Hepatic stellate cell (primary cell): ENCODE data around the gene NPAS1.
"Not testable (repeated sequence)": the region's sequence is repeated elsewhere in the genome, so short reads cannot be mapped to it uniquely, and the experiment has no call there.

Source experiments
- DNase-seq: peaks from one replicate; pipeline ENCODE4 v3.0.0; 2011; ENCODE audit warnings: low spot score

NPAS1 gene

GRCh38 chr19:47047763-47048405, 28.2 kb downstream of the NPAS1 start:
- DNase-seq = peak; percentile 100

DNA sequence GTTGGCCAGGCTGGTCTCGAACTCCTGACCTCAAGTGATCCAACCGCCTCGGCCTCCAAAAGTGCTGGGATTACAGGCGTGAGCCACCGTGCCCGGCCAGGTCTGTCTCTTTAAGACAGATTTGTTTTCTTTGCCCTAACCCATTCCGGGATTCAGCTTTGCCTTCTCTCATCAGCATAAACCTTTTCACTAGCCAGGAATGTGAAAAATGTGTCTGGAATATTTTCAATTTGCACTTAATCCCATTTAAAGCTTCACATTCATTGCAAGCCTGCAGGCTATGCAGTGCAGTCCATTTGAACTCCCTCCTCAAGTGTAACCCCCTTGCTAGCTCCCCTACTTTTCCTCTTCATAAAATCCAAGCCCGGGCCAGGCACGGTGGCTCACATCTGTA, 29.7 kb downstream of the NPAS1 start:
- DNase-seq = peak; percentile 75

DNA sequence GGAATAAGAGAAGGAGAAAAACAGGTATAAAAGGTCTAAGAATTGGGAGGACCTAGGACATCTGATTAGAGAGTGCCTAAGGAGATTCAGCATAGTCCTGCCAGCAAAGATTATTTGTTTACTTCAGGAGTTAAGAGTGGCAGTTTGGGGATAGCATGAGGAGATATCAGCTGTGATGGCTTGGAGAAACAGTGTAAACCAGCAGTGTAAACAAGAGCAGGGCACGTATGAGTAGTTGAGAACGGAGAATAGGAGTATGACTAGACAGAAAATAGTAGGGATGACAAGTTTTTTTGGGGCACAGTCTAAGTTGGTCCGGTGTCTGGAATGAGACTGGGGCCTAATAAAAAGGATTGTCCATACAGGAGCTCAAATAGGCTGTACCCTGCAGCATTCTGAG, 30.9 kb downstream of the NPAS1 start:
- not testable (repeated sequence) for DNase-seq

DNA sequence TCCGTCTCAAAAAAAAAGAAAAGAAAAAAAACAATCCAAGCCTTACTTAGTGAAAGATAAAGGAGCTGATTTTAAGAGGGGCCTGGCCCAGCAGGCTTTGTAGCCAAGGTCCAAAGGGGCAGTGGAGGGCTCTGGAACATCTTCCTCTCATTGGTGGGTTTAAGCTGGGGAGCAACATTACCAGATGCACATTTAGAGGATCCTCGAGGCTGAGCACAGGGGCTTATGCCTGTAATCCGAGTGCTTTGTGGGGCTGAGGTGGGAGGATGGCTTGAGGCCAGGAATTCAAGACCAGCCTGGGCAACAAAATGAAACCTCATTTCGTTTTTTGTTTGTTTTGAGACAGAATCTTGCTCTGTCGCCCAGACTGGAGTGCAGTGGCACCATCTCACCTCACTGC, 36.8 kb downstream of the NPAS1 start:
- DNase-seq = no peak

DNA sequence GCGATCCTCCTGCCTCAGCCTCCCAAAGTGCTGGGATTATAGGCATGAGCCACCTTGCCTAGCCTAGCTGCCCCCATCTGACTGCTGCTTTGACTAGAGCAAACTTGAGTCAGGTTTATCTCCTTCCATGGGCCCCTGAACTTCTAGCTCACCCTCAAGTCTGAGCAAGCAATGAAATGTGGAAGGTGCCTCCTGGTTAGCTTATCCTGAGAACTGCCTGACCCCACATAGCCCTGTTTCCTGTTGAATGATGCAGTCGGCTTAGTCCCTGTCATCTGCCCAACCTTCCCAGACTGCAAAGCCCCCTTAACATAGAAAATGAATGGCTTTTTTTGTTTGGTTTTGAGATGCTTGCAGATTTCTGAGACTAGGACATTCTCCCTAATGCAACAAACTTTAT, 37.7 kb downstream of the NPAS1 start:
- peak; percentile 42 for DNase-seq

DNA sequence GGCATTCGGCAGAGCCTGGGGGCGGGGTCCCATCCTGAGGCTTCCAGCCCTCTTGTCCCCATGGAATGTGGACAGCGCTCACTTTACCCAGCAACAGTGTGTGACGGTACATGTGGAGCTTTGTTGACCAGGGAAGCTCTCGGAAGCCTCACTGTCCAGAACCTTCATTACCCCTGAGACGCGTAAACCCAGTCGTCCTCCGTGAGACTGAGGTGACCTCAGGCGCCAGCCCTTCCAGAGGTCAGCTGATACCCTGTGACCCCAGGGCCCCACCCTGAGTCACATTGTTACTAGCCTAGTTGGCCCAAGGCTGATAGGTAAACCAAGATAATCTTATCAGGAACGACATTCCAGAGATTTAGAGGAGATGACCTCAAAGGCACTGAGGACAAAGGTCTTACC, 39.0 kb downstream of the NPAS1 start:
- no peak for DNase-seq

- DNase-seq = no peak
Measured at GRCh38 chr19:47063874-47064273, 44.2 kb downstream of the NPAS1 start.

GRCh38 chr19:47065242-47065641, 45.6 kb downstream of the NPAS1 start:
- no peak for DNase-seq

DNA sequence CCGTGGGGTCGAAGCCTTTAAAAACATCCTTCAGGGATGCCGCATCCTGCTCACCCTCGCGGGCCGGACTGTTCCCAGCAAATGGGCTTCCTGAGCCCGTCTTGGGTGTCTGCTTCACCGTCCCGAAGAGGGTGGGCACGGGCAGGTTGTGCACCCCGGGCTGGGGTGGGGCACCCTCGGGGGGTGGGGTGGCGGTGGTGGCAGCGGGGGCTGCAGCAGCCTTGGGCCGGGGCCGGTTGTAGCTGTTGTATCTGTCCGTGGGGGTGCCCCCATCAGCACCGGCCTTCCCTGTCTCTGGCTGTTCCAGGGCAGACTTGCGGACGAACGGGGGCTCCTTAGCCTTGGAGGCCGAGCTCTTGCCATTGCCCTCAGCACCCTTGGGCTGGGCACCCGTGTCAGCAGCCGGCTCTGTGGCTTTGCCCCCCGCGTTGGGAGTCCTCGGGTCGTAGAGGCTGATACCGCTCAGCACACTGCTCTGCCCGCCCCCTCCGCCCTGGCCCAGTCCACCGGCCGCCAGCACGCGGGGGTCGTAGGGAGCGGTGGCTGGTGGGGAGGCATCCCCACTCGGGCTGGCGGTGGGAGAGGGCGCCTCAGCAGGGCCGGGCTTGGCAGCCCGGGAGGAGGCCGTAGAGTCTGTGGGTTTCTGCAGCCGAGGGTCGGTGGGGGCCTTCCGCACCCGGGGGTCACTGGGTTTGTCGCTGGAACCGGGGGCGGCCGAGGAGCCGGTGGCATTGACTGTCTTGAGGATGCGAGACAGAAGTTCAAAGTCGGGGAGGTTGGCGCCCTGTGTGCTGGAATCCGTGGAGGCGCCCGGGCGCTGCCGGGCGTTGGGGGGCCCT, 47.0 kb downstream of the NPAS1 start:
- no peak for DNase-seq

DNA sequence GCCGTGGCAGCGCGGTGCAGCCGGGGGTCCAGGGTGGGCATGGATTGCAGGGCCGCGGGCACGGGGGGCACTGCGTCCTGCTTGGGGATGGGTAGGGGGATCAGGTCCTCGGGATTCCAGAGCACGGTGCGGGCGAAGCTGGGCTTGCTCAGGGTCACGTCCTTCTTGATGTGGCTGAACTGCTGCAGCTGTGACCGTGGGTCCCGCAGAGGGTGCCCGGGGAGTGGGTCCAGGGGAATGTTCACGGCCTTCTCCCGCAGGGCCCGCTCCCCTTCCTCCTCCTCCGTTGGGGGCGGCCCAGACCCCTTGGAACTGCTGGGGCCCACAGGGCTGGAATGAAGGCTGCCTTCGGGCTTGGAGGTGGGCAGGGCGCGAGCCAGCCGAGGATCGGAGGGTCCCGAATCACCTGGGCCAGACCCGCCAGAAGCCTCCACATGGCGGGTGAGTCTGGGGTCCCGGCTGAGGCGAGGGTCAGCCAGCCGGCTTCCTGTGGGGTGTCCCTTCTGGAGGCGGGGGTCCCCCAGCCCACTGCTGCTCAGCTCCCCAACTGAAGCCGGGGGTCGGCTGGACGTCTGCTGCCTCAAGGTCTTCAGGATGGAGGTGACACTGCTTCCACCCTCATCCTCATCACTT, 47.7 kb downstream of the NPAS1 start:
- no peak for DNase-seq

DNA sequence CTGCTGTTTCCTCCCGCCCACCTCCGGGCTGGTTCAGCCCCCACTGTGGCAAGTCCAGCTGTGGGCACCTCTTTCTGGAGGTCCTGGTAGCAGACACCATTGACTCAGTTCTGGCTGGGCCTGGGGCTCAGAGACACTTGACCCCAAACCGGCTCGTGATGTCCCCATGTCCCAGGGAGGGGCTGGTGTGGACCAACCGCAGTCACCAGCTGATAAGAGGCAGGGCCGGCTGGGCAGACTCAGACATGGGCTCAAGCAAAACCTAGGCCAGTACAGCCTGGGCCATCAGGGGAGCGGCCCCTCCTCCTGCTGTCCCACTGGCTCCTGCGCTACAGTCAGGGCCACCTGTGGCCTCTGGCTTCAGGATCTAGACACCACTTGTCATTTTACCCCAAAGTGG, 48.6 kb downstream of the NPAS1 start:
- no peak for DNase-seq

GRCh38 chr19:47068876-47069406, 49.3 kb downstream of the NPAS1 start:
- no peak for DNase-seq

- DNase-seq = no peak
Measured at GRCh38 chr19:47069795-47070194, 50.2 kb downstream of the NPAS1 start.

DNA sequence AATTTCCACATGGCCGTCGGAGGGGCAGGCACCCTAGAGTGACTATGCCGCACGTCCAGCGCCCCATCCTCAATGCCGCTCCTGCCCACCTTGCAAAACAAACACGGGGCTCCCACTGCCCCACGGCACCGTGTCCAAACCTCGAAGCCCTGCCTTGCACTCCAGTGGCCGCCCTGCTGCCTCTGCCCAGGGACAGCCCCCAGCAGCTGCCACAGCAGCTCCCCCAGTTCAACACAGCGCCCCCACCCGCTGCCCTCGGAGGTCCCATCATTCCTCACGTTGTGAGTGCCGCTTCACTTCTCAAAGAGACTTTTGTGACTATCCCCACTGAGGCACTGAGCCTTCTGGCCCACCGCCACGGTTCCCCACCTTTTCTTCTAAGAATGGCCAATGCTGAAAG, 51.1 kb downstream of the NPAS1 start:
- DNase-seq = no peak

DNA sequence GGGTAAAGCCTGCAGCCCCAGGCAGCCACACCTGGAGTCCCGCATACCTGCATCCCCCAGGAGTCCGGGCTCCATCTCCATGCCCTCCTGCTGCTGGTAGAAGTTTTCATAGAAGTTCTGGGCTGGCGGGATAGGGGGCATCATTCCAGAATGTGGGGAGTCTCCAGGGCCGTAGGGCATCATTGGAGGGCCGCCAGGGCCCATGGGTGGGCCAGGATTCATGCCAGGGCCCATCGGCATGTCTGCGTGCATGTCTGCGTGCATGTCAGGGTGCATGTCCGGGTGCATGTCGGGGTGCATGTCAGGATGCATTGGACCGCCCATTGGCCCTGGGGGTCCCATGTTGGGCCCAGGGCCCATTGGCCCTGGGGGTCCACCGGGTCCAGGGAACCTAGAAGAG, 52.1 kb downstream of the NPAS1 start:
- DNase-seq = no peak

DNA sequence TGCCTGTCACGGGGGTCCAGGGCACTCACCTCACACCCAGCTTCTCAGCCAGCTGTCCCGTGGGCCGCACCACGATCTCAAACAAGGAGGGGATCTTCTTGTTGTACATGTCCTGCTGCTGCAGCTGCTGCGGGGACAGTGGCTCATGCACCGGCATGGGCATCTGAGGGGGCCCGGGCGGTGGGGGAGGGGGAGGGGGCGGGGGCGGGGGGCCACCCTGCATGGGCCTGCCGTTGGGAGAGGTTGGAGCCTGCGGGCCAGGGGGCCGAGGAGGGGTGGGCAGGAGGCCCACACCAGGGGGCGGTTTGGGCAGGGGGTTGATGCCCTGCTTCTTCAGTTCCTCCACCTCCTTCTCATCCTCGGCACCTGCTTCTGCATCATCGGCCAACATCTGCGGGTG, 52.7 kb downstream of the NPAS1 start:
- DNase-seq = no peak

DNA sequence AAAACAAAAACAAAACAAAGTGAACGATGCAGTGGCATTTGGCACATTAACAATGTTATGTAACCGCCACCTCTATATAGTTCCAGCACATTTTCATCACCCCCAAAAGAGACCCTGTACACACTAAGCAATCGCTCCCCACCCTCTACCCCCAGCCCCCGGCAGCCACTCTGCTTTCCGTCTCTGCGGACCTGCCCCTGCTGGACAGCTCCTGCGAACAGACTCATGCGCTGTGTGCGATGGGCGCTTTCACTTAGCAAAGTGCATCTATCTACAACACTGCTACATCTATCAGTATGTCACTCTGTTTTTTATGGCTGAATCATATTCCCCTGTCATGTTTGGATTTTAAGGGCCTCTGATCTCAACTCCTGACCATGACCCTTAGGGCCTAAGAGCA, 53.9 kb downstream of the NPAS1 start:
- DNase-seq = no peak

- no peak for DNase-seq
Measured at GRCh38 chr19:47074621-47075020, 55.0 kb downstream of the NPAS1 start.

DNA sequence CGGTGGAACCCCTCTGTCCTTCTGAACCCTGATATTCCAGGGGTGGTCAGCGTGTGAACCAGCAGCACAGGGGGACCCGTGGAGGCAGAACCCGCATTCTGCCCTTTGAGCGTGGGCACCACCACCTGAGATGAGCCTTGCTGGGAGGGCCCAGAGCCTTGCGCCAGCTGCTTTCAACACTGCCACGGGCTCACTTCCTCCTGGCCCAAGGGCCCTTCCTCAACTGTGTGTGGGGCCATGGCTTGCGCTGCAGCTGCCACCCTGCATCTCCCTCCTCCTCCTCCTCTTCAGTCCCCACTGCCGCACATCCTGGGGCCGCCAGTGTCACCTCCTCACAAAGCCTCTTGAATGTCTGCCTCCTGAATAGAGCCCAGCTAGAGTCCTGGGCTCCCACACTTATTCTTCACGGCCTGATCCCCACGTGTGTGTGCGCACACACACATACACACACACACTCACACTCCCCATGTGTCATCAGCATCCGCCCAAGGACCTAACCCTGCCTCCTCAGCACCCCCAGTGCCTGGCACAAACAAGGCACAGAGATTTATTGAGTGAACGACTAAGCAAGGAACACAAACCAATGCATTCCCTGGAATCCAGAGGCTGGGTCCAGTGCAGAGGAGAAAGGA, 55.7 kb downstream of the NPAS1 start:
- no peak for DNase-seq

GRCh38 chr19:47075941-47076340, 56.3 kb downstream of the NPAS1 start:
- DNase-seq = no peak

DNA sequence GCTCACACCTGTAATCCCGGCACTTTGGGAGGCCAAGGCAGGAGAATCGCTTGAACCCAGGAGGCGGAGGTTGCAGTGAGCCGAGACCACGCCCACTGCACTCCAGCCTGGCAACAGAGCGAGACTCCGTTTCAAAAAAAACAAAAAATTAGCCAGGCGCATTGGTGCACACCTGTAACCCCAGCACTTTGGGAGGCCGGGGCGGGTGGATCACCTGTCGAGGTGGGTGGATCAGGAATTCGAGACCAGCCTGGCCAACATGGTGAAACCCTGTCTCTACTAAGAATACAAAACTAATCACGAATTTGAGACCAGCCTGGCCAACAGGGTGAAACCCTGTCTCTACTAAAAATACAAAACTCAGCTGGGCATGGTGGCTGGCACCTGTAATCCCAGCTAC, 58.7 kb downstream of the NPAS1 start:
- DNase-seq = not testable (repeated sequence)

- DNase-seq = no peak
Measured at GRCh38 chr19:47081095-47081494, 61.5 kb downstream of the NPAS1 start.

- DNase-seq = no peak
Measured at GRCh38 chr19:47082493-47082892, 62.9 kb downstream of the NPAS1 start.
